NT2/D1 (cell line): ENCODE measurements around the gene GPR176.

Experiments used
- DNase-seq: peaks from one replicate; pipeline ENCODE4 v3.0.0-alpha.2; 2011; ENCODE audit warnings: low read depth, low spot score
- H3K27me3 ChIP-seq: 2 replicates; pipeline ENCODE4 v1.6.0; 2011; ENCODE audit warnings: mild to moderate bottlenecking; ENCODE audit not compliant: insufficient read length, insufficient read depth
- H3K36me3 ChIP-seq: 2 replicates; pipeline ENCODE4 v1.6.1; 2011; ENCODE audit warnings: mild to moderate bottlenecking, low read length, mixed read lengths; ENCODE audit not compliant: insufficient read depth, insufficient read length
- H3K4me1 ChIP-seq: 2 replicates; pipeline ENCODE4 v1.5.1; 2011; ENCODE audit not compliant: insufficient read depth, insufficient read length
- H3K4me3 ChIP-seq: 2 replicates; pipeline ENCODE4 v1.5.1; 2011; ENCODE audit warnings: low read depth; ENCODE audit not compliant: insufficient read length
- H3K9ac ChIP-seq: 2 replicates; pipeline ENCODE4 v1.6.0; 2011; ENCODE audit warnings: low read depth; ENCODE audit not compliant: insufficient read length
- H3K9me3 ChIP-seq: 2 replicates; pipeline ENCODE4 v1.5.1; 2011; ENCODE audit warnings: mild to moderate bottlenecking, low read length; ENCODE audit not compliant: insufficient read depth
- SUZ12 ChIP-seq: IDR thresholded peaks from 2 replicates; pipeline ENCODE4 v1.6.1; 2011; ENCODE audit not compliant: insufficient read length, insufficient read depth; ENCODE audit errors: extremely low read depth
- YY1 ChIP-seq: IDR thresholded peaks from 2 replicates; pipeline ENCODE4 v1.6.1; 2011; ENCODE audit not compliant: insufficient read length, insufficient read depth
- ZNF274 ChIP-seq: IDR thresholded peaks from 2 replicates; pipeline ENCODE4 v1.6.1; 2011; ENCODE audit warnings: mild to moderate bottlenecking, low read depth, low read length

Gene GPR176

GRCh38 chr15:39921274-39921638 is 1.2 kb upstream of the GPR176 start:
- H3K9me3 ChIP-seq: no peaks in the 10 kb centered on the region
- peaks cover 28% of the 10 kb centered on the region for H3K27me3 ChIP-seq
- no peak for DNase-seq
- peak overlapping the region; percentile 64 for H3K4me3 ChIP-seq
- H3K4me1 ChIP-seq: no peaks in the 10 kb centered on the region
- H3K36me3 ChIP-seq: no peaks in the 10 kb centered on the region
- TF ChIP-seq SUZ12: no peak
- TF ChIP-seq YY1: no peak
- no peak for TF ChIP-seq ZNF274
- peak overlapping the region; percentile 82 for H3K9ac ChIP-seq

- H3K4me3 ChIP-seq: peak overlapping the region; percentile 64
- TF ChIP-seq YY1 (peak; percentile 66), SUZ12 (no peak), ZNF274 (no peak)
- peaks cover 28% of the 10 kb centered on the region for H3K27me3 ChIP-seq
- no peaks in the 10 kb centered on the region for H3K36me3 ChIP-seq
- H3K4me1 ChIP-seq: no peaks in the 10 kb centered on the region
- H3K9ac ChIP-seq: peak overlapping the region; percentile 82
- DNase-seq: no peak
- no peaks in the 10 kb centered on the region for H3K9me3 ChIP-seq
Observed at GRCh38 chr15:39920510-39921273, 626 bp upstream of the GPR176 start.

GRCh38 chr15:39919411-39919747 is 687 bp downstream of the GPR176 start:
- Histone ChIP-seq H3K4me3 (peak overlapping the region; percentile 64), H3K4me1 (no peaks in the 10 kb centered on the region), H3K27me3 (peaks cover 28% of the 10 kb centered on the region), H3K36me3 (no peaks in the 10 kb centered on the region), H3K9ac (peak overlapping the region; percentile 82), H3K9me3 (no peaks in the 10 kb centered on the region)
- TF ChIP-seq YY1 (no peak), SUZ12 (no peak), ZNF274 (no peak)
- no peak for DNase-seq

GRCh38 chr15:39918688-39919385 is 1.2 kb downstream of the GPR176 start:
- H3K4me3 ChIP-seq: no peak overlapping the region
- no peak for DNase-seq
- no peaks in the 10 kb centered on the region for H3K9me3 ChIP-seq
- TF ChIP-seq SUZ12: no peak
- no peak for TF ChIP-seq ZNF274
- no peak for TF ChIP-seq YY1
- H3K27me3 ChIP-seq: peaks cover 28% of the 10 kb centered on the region
- H3K36me3 ChIP-seq: no peaks in the 10 kb centered on the region
- no peaks in the 10 kb centered on the region for H3K4me1 ChIP-seq
- no peak overlapping the region for H3K9ac ChIP-seq

GRCh38 chr15:39914977-39915376 is 5.1 kb downstream of the GPR176 start:
- no peak overlapping the region for H3K9ac ChIP-seq
- peaks cover 22% of the 10 kb centered on the region for H3K27me3 ChIP-seq
- DNase-seq: no peak
- H3K9me3 ChIP-seq: no peaks in the 10 kb centered on the region
- no peaks in the 10 kb centered on the region for H3K4me1 ChIP-seq
- no peak overlapping the region for H3K4me3 ChIP-seq
- H3K36me3 ChIP-seq: no peaks in the 10 kb centered on the region
- no peak for TF ChIP-seq ZNF274
- no peak for TF ChIP-seq SUZ12
- no peak for TF ChIP-seq YY1

- TF ChIP-seq YY1 (no peak), SUZ12 (no peak), ZNF274 (no peak)
- Histone ChIP-seq H3K4me3 (no peak overlapping the region), H3K36me3 (no peaks in the 10 kb centered on the region), H3K9ac (no peak overlapping the region), H3K27me3 (no peaks in the 10 kb centered on the region), H3K9me3 (no peaks in the 10 kb centered on the region), H3K4me1 (peaks cover 5% of the 10 kb centered on the region)
- DNase-seq: no peak
Observed at GRCh38 chr15:39909007-39909406, 11.1 kb downstream of the GPR176 start.

- H3K4me1 ChIP-seq: peaks cover 5% of the 10 kb centered on the region
- no peak for DNase-seq
- H3K4me3 ChIP-seq: no peak overlapping the region
Observed at GRCh38 chr15:39908186-39908585, 11.9 kb downstream of the GPR176 start.

More at GRCh38 chr15:39908186-39908585, 11.9 kb downstream of the GPR176 start:
- Histone ChIP-seq H3K36me3 (no peaks in the 10 kb centered on the region), H3K9ac (no peak overlapping the region), H3K9me3 (no peaks in the 10 kb centered on the region), H3K27me3 (no peaks in the 10 kb centered on the region)
- TF ChIP-seq YY1 (no peak), ZNF274 (no peak), SUZ12 (no peak)
